GM23248 (cell line): ENCODE data around the gene FBXW9. TPM values are rescaled to one million over a fixed set of nuclear protein-coding genes. Genes with fewer than 3 reads are reported as not detected.
A peak's percentile ranks its signal among the peaks of the same experiment; 100 is the strongest.

Experiments used
- DNase-seq: peaks from one replicate; pipeline ENCODE4 v3.0.0-alpha.2; 2015
- H2AFZ ChIP-seq: fragments of 200-600 bp; sonication (generic); 2 replicates; pipeline ENCODE4 v1.6.1; 2016; ENCODE audit warnings: antibody characterized with exemption
- H3F3A ChIP-seq: fragments of 200-600 bp; sonication (generic); 2 replicates; pipeline ENCODE4 v1.6.1; 2016; ENCODE audit warnings: mild to moderate bottlenecking, antibody characterized with exemption, mixed run types; ENCODE audit not compliant: insufficient read depth
- H3K27ac ChIP-seq: fragments of 200-600 bp; sonication (generic); 2 replicates; pipeline ENCODE4 v1.5.1; 2016; ENCODE audit warnings: mild to moderate bottlenecking
- H3K27me3 ChIP-seq: fragments of 200-600 bp; sonication (generic); replicated peaks from 2 replicates; pipeline ENCODE4 v1.6.1; 2016; ENCODE audit warnings: mild to moderate bottlenecking; ENCODE audit not compliant: insufficient read depth
- H3K36me3 ChIP-seq: fragments of 200-600 bp; sonication (generic); 2 replicates; pipeline ENCODE4 v1.6.1; 2016; ENCODE audit warnings: low read depth, mild to moderate bottlenecking
- H3K4me1 ChIP-seq: fragments of 200-600 bp; sonication (generic); 2 replicates; pipeline ENCODE4 v1.6.1; 2016; ENCODE audit warnings: mild to moderate bottlenecking; ENCODE audit not compliant: insufficient read depth
- H3K4me2 ChIP-seq: fragments of 200-600 bp; sonication (generic); one replicate; pipeline ENCODE4 v1.6.1; 2016; ENCODE audit warnings: mild to moderate bottlenecking; ENCODE audit not compliant: unreplicated experiment
- H3K4me3 ChIP-seq: fragments of 200-600 bp; sonication (generic); 2 replicates; pipeline ENCODE4 v1.5.1; 2016; ENCODE audit warnings: mild to moderate bottlenecking
- H3K79me2 ChIP-seq: fragments of 200-600 bp; sonication (generic); 2 replicates; pipeline ENCODE4 v1.6.1; 2016; ENCODE audit warnings: mild to moderate bottlenecking; ENCODE audit not compliant: insufficient read depth
- H3K9ac ChIP-seq: fragments of 200-600 bp; sonication (generic); 2 replicates; pipeline ENCODE4 v1.6.1; 2016; ENCODE audit warnings: mild to moderate bottlenecking
- H3K9me2 ChIP-seq: fragments of 200-600 bp; sonication (generic); 2 replicates; pipeline ENCODE4 v1.6.1; 2016; ENCODE audit warnings: mixed run types, mild to moderate bottlenecking, moderate library complexity; ENCODE audit not compliant: insufficient read depth
- H3K9me3 ChIP-seq: fragments of 200-600 bp; sonication (generic); one replicate; pipeline ENCODE4 v1.6.1; 2017; ENCODE audit warnings: low read depth
- H4K20me1 ChIP-seq: fragments of 200-600 bp; sonication (generic); 2 replicates; pipeline ENCODE4 v1.6.0; 2016; ENCODE audit not compliant: insufficient read depth
- EZH2 ChIP-seq: fragments of 200-600 bp; sonication (generic); IDR thresholded peaks from 2 replicates; pipeline ENCODE4 v1.6.1; 2018; ENCODE audit warnings: antibody characterized with exemption, mild to moderate bottlenecking; ENCODE audit not compliant: insufficient read depth, poor library complexity, severe bottlenecking
- EZH2phosphoT487 ChIP-seq: fragments of 200-600 bp; sonication (generic); IDR thresholded peaks from 2 replicates; pipeline ENCODE4 v1.6.1; 2018; ENCODE audit warnings: antibody characterized with exemption, moderate library complexity, mild to moderate bottlenecking, low read depth; ENCODE audit not compliant: insufficient read depth
- WGBS, 2 experiments: methylation state at CpG; one replicate each; pipeline ENCODE4 v1.1.6; 2015 to 2017; ENCODE audit warnings: low lambda C conversion rate in 2 of 2, low coverage in 1 of 2; ENCODE audit errors: missing lambda C conversion rate in 2 of 2; 5-methylcytosine and 5-hydroxymethylcytosine counted together
- in situ Hi-C: fragments of 300-500 bp; cut with MboI; formaldehyde crosslinking; loops from 2 replicates; pipeline ENCODE4 v1.15.0; 2020
- polyA plus RNA-seq: library from polyadenylated mRNA; unstranded; fragments of >200 nt; fragmentation: Nextera tagmentation; extraction: Ambion mirVana; gene quantifications from 2 replicates; pipeline ENCODE4 v1.2.1, GENCODE V29; 2016
- total RNA-seq: library from RNA; depleted of rRNA; stranded (reverse); fragments of >200 nt; shearing (Covaris generic); gene quantifications from 2 replicates; pipeline ENCODE4 v1.2.3, GENCODE V29; 2014

FBXW9 gene
- total and polyA plus RNA-seq, 2 experiments from 2014 or later = 14.2 to 22.3 TPM

DNA sequence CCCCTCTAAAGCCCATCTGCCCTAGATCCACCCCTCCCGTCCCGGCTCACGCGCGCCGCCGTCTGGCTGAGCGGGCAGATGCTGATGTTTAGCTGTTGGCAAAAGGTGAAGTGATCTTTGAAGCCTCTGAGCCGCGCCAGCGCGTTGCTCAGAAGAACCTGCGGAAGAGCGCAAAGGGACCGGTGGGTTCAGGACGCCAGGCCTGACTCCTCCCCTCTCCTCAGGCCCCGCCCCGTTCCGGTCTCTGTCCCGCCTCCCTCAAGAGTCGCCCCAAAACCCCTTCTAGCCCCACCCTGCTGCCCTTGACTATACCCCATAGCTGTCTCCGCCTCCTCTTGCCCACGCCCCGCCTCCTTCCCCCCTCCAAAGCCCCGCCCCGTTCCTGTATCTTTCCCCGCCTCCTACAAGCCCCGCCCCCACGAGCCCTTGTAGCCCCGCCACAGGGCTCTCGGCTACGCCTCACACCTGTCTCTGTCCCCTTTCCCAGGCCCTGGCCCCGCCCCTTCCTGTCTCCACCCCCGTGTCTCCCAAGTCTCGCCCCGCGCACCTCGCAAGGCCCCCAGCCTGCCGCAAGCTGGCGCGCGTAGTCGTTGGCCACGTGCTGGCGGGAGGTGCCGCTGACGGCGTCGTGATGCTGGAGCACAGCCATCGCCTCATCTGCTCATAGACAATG, 39.4 kb downstream of the FBXW9 start:
- DNase-seq = peak; percentile 39
- 60 to 64% methylated on average over 30 to 50 of the region's 50 CpGs for WGBS, 2 experiments
- Histone ChIP-seq H3F3A (no peaks in the 10 kb centered on the region), H3K36me3 (peaks cover 6% of the 10 kb centered on the region; the same call in 1 of the 2 replicates), H3K4me3 (no peak overlapping the region), H2AFZ (no peak overlapping the region), H3K79me2 (no peaks in the 10 kb centered on the region), H3K9me3 (no peaks in the 10 kb centered on the region), H3K4me2 (no peak overlapping the region), H3K27ac (no peak overlapping the region), H3K9me2 (no peaks in the 10 kb centered on the region), H3K27me3 (no peaks in the 10 kb centered on the region), H3K4me1 (no peaks in the 10 kb centered on the region), H4K20me1 (no peaks in the 10 kb centered on the region), H3K9ac (no peak overlapping the region)
- no peak for TF ChIP-seq EZH2phosphoT487
- TF ChIP-seq EZH2 = no peak
- in situ Hi-C loops = no loop called here

DNA sequence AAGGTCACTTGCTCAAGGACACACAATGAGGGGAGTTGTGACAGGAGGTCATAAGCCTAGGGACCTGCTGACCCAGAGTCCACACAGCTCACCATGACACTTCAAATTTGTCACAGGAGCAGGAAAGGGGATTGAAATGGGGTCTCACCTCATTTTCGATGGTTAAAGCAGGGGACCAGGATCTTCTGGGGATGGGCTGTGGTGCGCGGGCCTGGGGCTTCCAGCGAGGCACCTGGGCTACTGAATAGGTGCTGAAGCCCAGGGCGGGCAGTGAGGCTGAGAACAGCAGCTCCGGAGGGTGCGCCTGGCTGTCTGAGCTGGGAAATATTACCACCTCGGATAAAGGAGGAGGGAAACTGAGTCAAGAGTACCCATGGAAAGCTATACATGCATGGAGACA, 40.9 kb downstream of the FBXW9 start:
- no peak for TF ChIP-seq EZH2
- no peak for TF ChIP-seq EZH2phosphoT487
- no peaks in the 10 kb centered on the region for H3K79me2 ChIP-seq
- H3K27ac ChIP-seq = no peak overlapping the region

DNA sequence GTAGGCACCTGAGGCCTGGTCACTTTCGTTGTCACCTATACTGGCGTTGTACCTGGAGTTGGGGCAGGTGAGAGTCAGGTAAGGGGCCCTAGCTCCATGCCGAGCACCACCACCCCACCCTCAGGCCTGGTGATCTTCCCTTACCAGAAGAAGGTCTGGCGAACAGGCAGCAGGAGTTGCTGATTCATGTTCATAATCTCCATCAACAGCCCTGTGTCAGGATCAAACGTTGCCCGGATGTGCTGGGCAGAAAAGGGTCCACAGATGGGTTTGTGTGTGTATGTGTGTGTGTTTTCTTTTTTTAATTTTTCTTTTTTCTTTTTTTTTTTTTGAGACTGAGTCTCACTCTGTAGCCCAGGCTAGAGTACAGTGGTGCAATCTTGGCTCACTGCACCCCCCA, 44.2 kb downstream of the FBXW9 start:
- H4K20me1 ChIP-seq = no peaks in the 10 kb centered on the region
- 96 to 97% methylated on average over 6 of the region's 6 CpGs for WGBS, 2 experiments
- H3K27me3 ChIP-seq = no peaks in the 10 kb centered on the region
- no peaks in the 10 kb centered on the region for H3K4me1 ChIP-seq
- peaks cover 6% of the 10 kb centered on the region; the same call in 1 of the 2 replicates for H3K36me3 ChIP-seq
- H3F3A ChIP-seq = no peaks in the 10 kb centered on the region
- H3K4me3 ChIP-seq = no peak overlapping the region
- no peak for TF ChIP-seq EZH2
- no peak for TF ChIP-seq EZH2phosphoT487
- H2AFZ ChIP-seq = no peak overlapping the region
- in situ Hi-C loops = no loop called here
- DNase-seq = no peak
- no peak overlapping the region for H3K9ac ChIP-seq
- H3K79me2 ChIP-seq = no peaks in the 10 kb centered on the region
- H3K9me2 ChIP-seq = no peaks in the 10 kb centered on the region
- H3K27ac ChIP-seq = no peak overlapping the region
- no peak overlapping the region for H3K4me2 ChIP-seq
- H3K9me3 ChIP-seq = no peaks in the 10 kb centered on the region

More for the DNA sequence above, 40.9 kb downstream of the FBXW9 start:
- Histone ChIP-seq H4K20me1 (no peaks in the 10 kb centered on the region), H3K4me2 (no peak overlapping the region), H2AFZ (no peak overlapping the region), H3K9me3 (no peaks in the 10 kb centered on the region), H3K4me1 (no peaks in the 10 kb centered on the region), H3K9me2 (no peaks in the 10 kb centered on the region), H3F3A (no peaks in the 10 kb centered on the region), H3K9ac (no peak overlapping the region), H3K4me3 (no peak overlapping the region), H3K27me3 (no peaks in the 10 kb centered on the region), H3K36me3 (peaks cover 6% of the 10 kb centered on the region; the same call in 1 of the 2 replicates)
- in situ Hi-C loops = no loop called here
- WGBS, 2 experiments = 90 to 93% methylated on average over 8 of the region's 8 CpGs
- no peak for DNase-seq

DNA sequence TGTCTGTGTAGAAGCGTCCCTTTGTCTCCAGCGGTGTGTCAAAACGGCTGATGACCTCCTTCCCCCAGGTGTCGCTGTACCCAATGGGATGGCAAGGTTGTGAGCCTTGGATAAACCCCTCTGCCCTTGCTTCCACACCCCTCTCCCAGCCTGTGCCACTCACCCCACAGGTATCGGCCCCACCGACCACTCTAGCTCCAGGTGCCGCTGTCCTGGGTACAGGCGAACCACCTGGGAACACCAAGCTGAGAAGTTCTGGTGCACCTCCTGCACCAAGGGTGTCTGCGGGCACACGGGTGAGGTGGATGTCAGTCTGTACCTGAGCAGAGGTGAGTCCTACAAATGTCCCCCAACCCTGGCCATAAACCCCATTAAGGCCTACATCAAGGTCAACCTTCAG, 46.5 kb downstream of the FBXW9 start:
- Histone ChIP-seq H3K9ac (no peak overlapping the region), H2AFZ (no peak overlapping the region), H3K4me3 (no peak overlapping the region), H3K36me3 (no peaks in the 10 kb centered on the region), H3K9me2 (no peaks in the 10 kb centered on the region), H3K4me1 (no peaks in the 10 kb centered on the region), H3K27ac (no peak overlapping the region), H3K4me2 (no peak overlapping the region), H4K20me1 (no peaks in the 10 kb centered on the region), H3K9me3 (no peaks in the 10 kb centered on the region), H3F3A (no peaks in the 10 kb centered on the region), H3K27me3 (no peaks in the 10 kb centered on the region), H3K79me2 (no peaks in the 10 kb centered on the region)
- TF ChIP-seq EZH2phosphoT487 = no peak
- no peak for TF ChIP-seq EZH2
- in situ Hi-C loops = no loop called here
- DNase-seq = no peak
- 91 to 92% methylated on average over 10 of the region's 10 CpGs for WGBS, 2 experiments

DNA sequence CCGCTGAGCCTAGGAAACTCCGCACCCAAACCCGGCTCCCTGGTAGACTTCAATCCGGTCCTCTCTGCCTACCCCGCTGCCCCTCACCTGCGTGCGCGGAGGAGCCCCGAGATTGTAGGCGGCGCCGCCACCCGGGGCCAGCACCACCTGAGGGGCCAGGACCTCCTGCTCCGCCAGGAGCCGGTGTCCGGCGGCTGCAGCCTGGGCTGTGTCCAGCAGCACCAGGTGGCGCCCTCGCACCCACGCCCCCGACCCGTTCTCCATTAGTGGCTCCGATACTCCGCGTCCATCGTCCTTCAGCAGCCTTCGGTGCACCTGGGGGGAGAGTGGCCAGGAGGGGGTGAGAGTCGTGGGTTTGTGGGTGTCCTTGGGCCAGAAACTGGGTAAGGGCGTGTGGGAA, 48.3 kb downstream of the FBXW9 start:
- TF ChIP-seq EZH2 (no peak), EZH2phosphoT487 (no peak)
- no peaks in the 10 kb centered on the region for H3K36me3 ChIP-seq
- H4K20me1 ChIP-seq = no peaks in the 10 kb centered on the region
- H3K9me3 ChIP-seq = no peaks in the 10 kb centered on the region
- H3K79me2 ChIP-seq = no peaks in the 10 kb centered on the region
- H2AFZ ChIP-seq = no peak overlapping the region
- no peaks in the 10 kb centered on the region for H3K9me2 ChIP-seq
- H3K9ac ChIP-seq = no peak overlapping the region
- no peak overlapping the region for H3K4me3 ChIP-seq
- no peak overlapping the region for H3K4me2 ChIP-seq
- no peaks in the 10 kb centered on the region for H3F3A ChIP-seq
- no peaks in the 10 kb centered on the region for H3K27me3 ChIP-seq
- H3K4me1 ChIP-seq = no peaks in the 10 kb centered on the region
- no peak overlapping the region for H3K27ac ChIP-seq
- DNase-seq = no peak
- WGBS, 2 experiments = 25 to 26% methylated on average over 21 to 29 of the region's 29 CpGs
- in situ Hi-C loops = no loop called here
